Measurements from ENCODE around the gene NAA30. TPM values are rescaled to one million over a fixed set of nuclear protein-coding genes. Genes with fewer than 3 reads are reported as not detected.
A peak's percentile ranks its signal among the peaks of the same experiment; 100 is the strongest.
"Not testable (repeated sequence)": the region's sequence is repeated elsewhere in the genome, so short reads cannot be mapped to it uniquely, and the experiment has no call there.

Gene NAA30
- 10 to 100 TPM in 2 of 4 donors, 1 to 10 TPM in 2; 8.9 to 20.3 (median 10.4) TPM for total RNA-seq

- Histone ChIP-seq H3K4me3 (peak within 1 kb of the TSS; percentile 79 to 98 (median 89)), H3K4me1 (peaks cover 0 to 12% (median 0%) of the 10 kb centered on the region in 4 donors), H3K9me3 (no peaks in the 10 kb centered on the region), H3K27ac (peak within 1 kb of the TSS; percentile 83 to 94 (median 90)), H3K36me3 (no peaks in the 10 kb centered on the region), H3K27me3 (no peaks in the 10 kb centered on the region)
- TF ChIP-seq, protein P1, sequence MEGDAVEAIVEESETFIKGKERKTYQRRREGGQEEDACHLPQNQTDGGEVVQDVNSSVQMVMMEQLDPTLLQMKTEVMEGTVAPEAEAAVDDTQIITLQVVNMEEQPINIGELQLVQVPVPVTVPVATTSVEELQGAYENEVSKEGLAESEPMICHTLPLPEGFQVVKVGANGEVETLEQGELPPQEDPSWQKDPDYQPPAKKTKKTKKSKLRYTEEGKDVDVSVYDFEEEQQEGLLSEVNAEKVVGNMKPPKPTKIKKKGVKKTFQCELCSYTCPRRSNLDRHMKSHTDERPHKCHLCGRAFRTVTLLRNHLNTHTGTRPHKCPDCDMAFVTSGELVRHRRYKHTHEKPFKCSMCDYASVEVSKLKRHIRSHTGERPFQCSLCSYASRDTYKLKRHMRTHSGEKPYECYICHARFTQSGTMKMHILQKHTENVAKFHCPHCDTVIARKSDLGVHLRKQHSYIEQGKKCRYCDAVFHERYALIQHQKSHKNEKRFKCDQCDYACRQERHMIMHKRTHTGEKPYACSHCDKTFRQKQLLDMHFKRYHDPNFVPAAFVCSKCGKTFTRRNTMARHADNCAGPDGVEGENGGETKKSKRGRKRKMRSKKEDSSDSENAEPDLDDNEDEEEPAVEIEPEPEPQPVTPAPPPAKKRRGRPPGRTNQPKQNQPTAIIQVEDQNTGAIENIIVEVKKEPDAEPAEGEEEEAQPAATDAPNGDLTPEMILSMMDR (IDR thresholded peaks at IDR 0.05): no peak
- TF ChIP-seq POLR2A (IDR thresholded peaks at IDR 0.05): peak; percentile 51 to 54
- peak; percentile 95 to 98 (median 96) for DNase-seq
These were observed at the start of gene NAA30 for GRCh38 chr14:57390037-57390805. NAA30 (plus strand) TSS chr14:57390586; CDS start chr14:57390958, 372 bp downstream.

DNA sequence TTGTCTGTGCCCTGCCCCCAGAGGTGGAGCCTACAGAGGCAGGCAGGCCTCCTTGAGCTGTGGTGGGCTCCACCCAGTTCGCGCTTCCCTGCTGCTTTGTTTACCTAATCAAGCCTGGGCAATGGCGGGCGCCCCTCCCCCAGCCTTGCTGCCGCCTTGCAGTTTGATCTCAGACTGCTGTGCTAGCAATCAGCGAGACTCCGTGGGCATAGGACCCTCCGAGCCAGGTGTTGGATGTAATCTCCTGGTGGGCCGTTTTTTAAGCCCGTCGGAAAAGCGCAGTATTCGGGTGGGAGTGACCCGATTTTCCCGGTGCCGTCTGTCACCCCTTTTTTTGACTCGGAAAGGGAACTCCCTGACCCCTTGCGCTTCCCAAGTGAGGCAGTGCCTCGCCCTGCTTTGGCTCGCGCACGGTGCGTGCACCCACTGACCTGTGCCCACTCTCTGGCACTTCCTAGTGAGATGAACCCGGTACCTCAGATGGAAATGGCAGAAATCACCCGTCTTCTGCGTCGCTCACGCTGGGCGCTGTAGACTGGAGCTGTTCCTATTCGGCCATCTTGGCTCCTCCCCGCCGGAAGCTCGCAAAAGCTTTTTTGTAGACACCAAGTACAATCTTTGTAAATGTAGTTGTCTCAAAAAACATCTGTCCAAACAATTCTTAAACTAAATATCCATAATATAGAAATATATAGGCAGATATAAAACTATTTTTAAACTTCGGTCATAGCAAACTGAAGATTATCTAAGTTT is 46.7 kb upstream of the NAA30 start:
- H3K36me3 ChIP-seq, H3K27me3 ChIP-seq, H3K9me3 ChIP-seq, DNase-seq, H3K27ac ChIP-seq, H3K4me1 ChIP-seq: not testable (repeated sequence)
- H3K4me3 ChIP-seq: peak overlapping the region in 1 of 4 donors; percentile 11

GRCh38 chr14:57345106-57345505 is 45.3 kb upstream of the NAA30 start:
- no peak overlapping the region for H3K4me3 ChIP-seq
- no peak for DNase-seq
- H3K36me3 ChIP-seq: no peaks in the 10 kb centered on the region
- TF ChIP-seq POLR2A (IDR thresholded peaks at IDR 0.05): no peak
- TF ChIP-seq, protein P1 (IDR thresholded peaks at IDR 0.05): no peak
- no peaks in the 10 kb centered on the region for H3K4me1 ChIP-seq
- no peaks in the 10 kb centered on the region for H3K27me3 ChIP-seq
- H3K9me3 ChIP-seq: no peaks in the 10 kb centered on the region
- H3K27ac ChIP-seq: no peak overlapping the region

DNA sequence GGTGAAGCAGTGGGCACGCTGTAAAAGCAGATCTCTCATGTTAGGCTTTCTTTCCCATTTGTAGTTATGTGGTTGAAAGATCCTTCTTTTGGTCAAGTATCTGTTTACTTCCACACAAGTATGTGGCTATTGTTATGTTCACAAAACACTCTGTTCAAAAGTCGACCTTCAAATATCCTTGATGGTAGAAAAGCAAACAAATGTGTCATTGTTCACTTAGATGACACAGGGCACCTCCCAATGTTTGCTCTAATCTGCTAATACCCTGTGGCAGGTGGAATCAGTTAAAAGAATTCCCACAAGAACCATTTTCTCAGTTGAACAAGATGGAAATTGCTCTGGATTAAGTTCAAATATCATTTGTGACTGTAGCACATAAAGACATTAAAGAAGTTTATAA is 43.6 kb upstream of the NAA30 start:
- Histone ChIP-seq H3K27me3 (no peaks in the 10 kb centered on the region), H3K4me1 (no peaks in the 10 kb centered on the region), H3K36me3 (no peaks in the 10 kb centered on the region), H3K9me3 (no peaks in the 10 kb centered on the region), H3K27ac (no peak overlapping the region), H3K4me3 (no peak overlapping the region)
- no peak for DNase-seq
- TF ChIP-seq POLR2A (IDR thresholded peaks at IDR 0.05): no peak
- TF ChIP-seq, protein P1 (IDR thresholded peaks at IDR 0.05): no peak

- Histone ChIP-seq H3K27ac (no peak overlapping the region), H3K36me3 (no peaks in the 10 kb centered on the region), H3K27me3 (no peaks in the 10 kb centered on the region), H3K9me3 (no peaks in the 10 kb centered on the region), H3K4me1 (no peaks in the 10 kb centered on the region), H3K4me3 (no peak overlapping the region)
- no peak for TF ChIP-seq POLR2A (IDR thresholded peaks at IDR 0.05)
- TF ChIP-seq, protein P1 (IDR thresholded peaks at IDR 0.05): no peak
- DNase-seq: no peak
These were observed 37.8 kb upstream of the NAA30 start for GRCh38 chr14:57352396-57353170.

Measured in Peyer's patch (tissue), 4 donors.